H9 (cell line): ENCODE data around the gene APOL1. TPM values are rescaled to one million over a fixed set of nuclear protein-coding genes. Genes with fewer than 3 reads are reported as not detected.

Source experiments
- DNase-seq: peaks from one replicate; pipeline ENCODE4 v3.0.0-alpha.2; 2017
- H2AFZ ChIP-seq: one replicate; pipeline ENCODE4 v1.6.1; 2013; ENCODE audit warnings: mild to moderate bottlenecking, low read length, control low read depth, moderate library complexity
- H2AK5ac ChIP-seq: 2 replicates; pipeline ENCODE4 v1.6.1; 2013; ENCODE audit warnings: low read length, control low read depth, mixed read lengths; ENCODE audit not compliant: insufficient read length
- H2BK120ac ChIP-seq: one replicate; pipeline ENCODE4 v1.6.1; 2013; ENCODE audit warnings: low read depth, mild to moderate bottlenecking, low read length, control low read depth, inconsistent platforms; ENCODE audit not compliant: poor library complexity, severe bottlenecking
- H2BK12ac ChIP-seq: 2 replicates; pipeline ENCODE4 v1.6.1; 2013; ENCODE audit warnings: low read length, control low read depth, mixed read lengths, low read depth; ENCODE audit not compliant: insufficient read length
- H2BK15ac ChIP-seq: 2 replicates; pipeline ENCODE4 v1.6.1; 2013; ENCODE audit warnings: low read depth, low read length, control low read depth
- H2BK20ac ChIP-seq: one replicate; pipeline ENCODE4 v1.6.1; 2013; ENCODE audit warnings: low read depth, mild to moderate bottlenecking, low read length, control low read depth, inconsistent platforms; ENCODE audit not compliant: poor library complexity, severe bottlenecking
- H2BK5ac ChIP-seq: 2 replicates; pipeline ENCODE4 v1.6.1; 2013; ENCODE audit warnings: low read length, control low read depth, mixed read lengths; ENCODE audit not compliant: insufficient read length
- H3K14ac ChIP-seq: 2 replicates; pipeline ENCODE4 v1.6.1; 2013; ENCODE audit warnings: low read length, control low read depth; ENCODE audit not compliant: insufficient read depth
- H3K18ac ChIP-seq: 2 replicates; pipeline ENCODE4 v1.6.1; 2013; ENCODE audit warnings: low read depth, mild to moderate bottlenecking, mixed read lengths, low read length, control low read depth; ENCODE audit not compliant: insufficient read length
- H3K23ac ChIP-seq: 2 replicates; pipeline ENCODE4 v1.6.1; 2013; ENCODE audit warnings: low read length, control low read depth, mixed read lengths, low read depth; ENCODE audit not compliant: insufficient read length
- H3K23me2 ChIP-seq: 2 replicates; pipeline ENCODE4 v1.6.1; 2013; ENCODE audit warnings: low read depth, mild to moderate bottlenecking, mixed read lengths, low read length, control low read depth; ENCODE audit not compliant: insufficient read length, poor library complexity, severe bottlenecking
- H3K27ac ChIP-seq: 2 replicates; pipeline ENCODE4 v1.5.1; 2013; ENCODE audit warnings: low read length, control low read depth, mixed read lengths, low read depth; ENCODE audit not compliant: insufficient read length
- H3K27me3 ChIP-seq: 2 replicates; pipeline ENCODE4 v1.6.1; 2013; ENCODE audit warnings: low read length, control low read depth, inconsistent platforms; ENCODE audit not compliant: insufficient read depth
- H3K4ac ChIP-seq: 2 replicates; pipeline ENCODE4 v1.6.1; 2013; ENCODE audit warnings: low read depth, mild to moderate bottlenecking, control low read depth, inconsistent platforms, low read length, moderate library complexity
- H3K4me1 ChIP-seq: 2 replicates; pipeline ENCODE4 v1.6.1; 2013; ENCODE audit warnings: low read length, control low read depth, inconsistent platforms; ENCODE audit not compliant: insufficient read depth
- H3K4me2 ChIP-seq: 2 replicates; pipeline ENCODE4 v1.6.1; 2013; ENCODE audit warnings: low read length, control low read depth, mixed read lengths; ENCODE audit not compliant: insufficient read length, insufficient read depth
- H3K56ac ChIP-seq: 2 replicates; pipeline ENCODE4 v1.6.1; 2013; ENCODE audit warnings: low read depth, mild to moderate bottlenecking, mixed read lengths, low read length, control low read depth; ENCODE audit not compliant: insufficient read length
- H3K79me1 ChIP-seq: 2 replicates; pipeline ENCODE4 v1.6.1; 2013; ENCODE audit warnings: low read depth, mild to moderate bottlenecking, moderate library complexity, low read length, control low read depth, inconsistent platforms; ENCODE audit not compliant: insufficient read depth, poor library complexity, severe bottlenecking
- H3K79me2 ChIP-seq: 2 replicates; pipeline ENCODE4 v1.6.1; 2013; ENCODE audit warnings: low read length, control low read depth, inconsistent platforms; ENCODE audit not compliant: insufficient read depth
- H3K9ac ChIP-seq: 2 replicates; pipeline ENCODE4 v1.6.1; 2013; ENCODE audit warnings: low read length, control low read depth, mixed read lengths; ENCODE audit not compliant: insufficient read length; ENCODE audit errors: extremely low read depth
- H3K9me3 ChIP-seq: one replicate; pipeline ENCODE4 v1.6.1; 2013; ENCODE audit warnings: low read depth, low read length, inconsistent platforms; ENCODE audit not compliant: control insufficient read depth
- H3T11ph ChIP-seq: one replicate; pipeline ENCODE4 v1.6.1; 2013; ENCODE audit warnings: mild to moderate bottlenecking, low read length, control low read depth, inconsistent platforms
- H4K20me1 ChIP-seq: one replicate; pipeline ENCODE4 v1.6.1; 2013; ENCODE audit not compliant: control insufficient read depth, insufficient read length, insufficient read depth
- H4K5ac ChIP-seq: 2 replicates; pipeline ENCODE4 v1.6.1; 2013; ENCODE audit warnings: low read depth, mild to moderate bottlenecking, mixed read lengths, low read length, control low read depth; ENCODE audit not compliant: insufficient read length
- H4K8ac ChIP-seq: replicated peaks from 2 replicates; pipeline ENCODE4 v1.6.1; 2013; ENCODE audit warnings: low read length, control low read depth, mixed read lengths, low read depth; ENCODE audit not compliant: insufficient read length
- H4K91ac ChIP-seq: 2 replicates; pipeline ENCODE4 v1.6.1; 2013; ENCODE audit warnings: low read depth, mild to moderate bottlenecking, moderate library complexity, mixed read lengths, low read length, control low read depth; ENCODE audit not compliant: insufficient read length
- H3K27ac Mint-ChIP-seq, 3 experiments: 2 replicates in 2 of 3; 3 replicates in 1 of 3; pipeline ENCODE4 v1.8.0; 2020 to 2021; ENCODE audit warnings: mixed read lengths in 3 of 3, mild to moderate bottlenecking in 1 of 3, moderate library complexity in 1 of 3
- H3K27me3 Mint-ChIP-seq: 2 replicates; pipeline ENCODE4 v1.8.0; 2021; ENCODE audit warnings: low read depth, mild to moderate bottlenecking, moderate library complexity, mixed read lengths
- H3K36me3 Mint-ChIP-seq, 3 experiments: 2 replicates in 2 of 3; 3 replicates in 1 of 3; pipeline ENCODE4 v1.8.0; 2020 to 2021; ENCODE audit warnings: low read depth in 3 of 3, mixed read lengths in 3 of 3; ENCODE audit not compliant: insufficient read depth in 1 of 3
- H3K4me1 Mint-ChIP-seq, 2 experiments: 2 replicates each; pipeline ENCODE4 v1.8.0; 2020; ENCODE audit warnings: mixed read lengths in 2 of 2
- H3K4me3 Mint-ChIP-seq, 2 experiments: 2 replicates in 1 of 2; 3 replicates in 1 of 2; pipeline ENCODE4 v1.8.0; 2020 to 2021; ENCODE audit warnings: mild to moderate bottlenecking in 2 of 2, mixed read lengths in 2 of 2, moderate library complexity in 1 of 2
- H3K9me3 Mint-ChIP-seq, 2 experiments: 2 replicates in 1 of 2; 3 replicates in 1 of 2; pipeline ENCODE4 v1.8.0; 2020; ENCODE audit warnings: mild to moderate bottlenecking in 2 of 2, mixed read lengths in 2 of 2, moderate library complexity in 1 of 2
- CTCF ChIP-seq: fragments of 200-600 bp; sonication (generic); conservative IDR thresholded peaks from 3 replicates; pipeline ENCODE4 v1.8.0; 2021; ENCODE audit warnings: antibody characterized with exemption, mild to moderate bottlenecking
- WGBS: extraction: QIAGEN DNeasy Blood & Tissue Kit; methylation state at CpG from one replicate; pipeline ENCODE4 v1.1.7; 2013; ENCODE audit warnings: missing lambda C conversion rate, low lambda C conversion rate, mixed read lengths; ENCODE audit not compliant: insufficient read length; ENCODE audit errors: extremely low coverage; 5-methylcytosine and 5-hydroxymethylcytosine counted together
- total RNA-seq: library from RNA; stranded (reverse); gene quantifications from 2 replicates; pipeline ENCODE4 v1.2.1, GENCODE V29; 2021

The APOL1 gene
- total RNA-seq, 1 experiment from 2014 or later, result not detected

GRCh38 chr22:36299295-36299694 lies 46.4 kb downstream of the APOL1 start:
- Histone ChIP-seq H4K8ac (no peak overlapping the region), H3K23ac (no peak overlapping the region), H4K20me1 (no peaks in the 10 kb centered on the region), H2BK5ac (no peak overlapping the region), H3K4me2 (no peak overlapping the region), H3K9me3 (no peaks in the 10 kb centered on the region), H3K23me2 (no peaks in the 10 kb centered on the region), H3K27me3 (no peaks in the 10 kb centered on the region), H3K79me1 (no peaks in the 10 kb centered on the region), H2BK120ac (no peak overlapping the region), H2BK20ac (no peak overlapping the region), H3T11ph (no peak overlapping the region), H2BK15ac (no peak overlapping the region), H3K79me2 (no peaks in the 10 kb centered on the region), H2AFZ (no peak overlapping the region), H3K56ac (no peak overlapping the region), H4K5ac (no peak overlapping the region), H3K18ac (no peak overlapping the region), H2BK12ac (no peak overlapping the region), H3K4me1 (no peaks in the 10 kb centered on the region), H4K91ac (no peak overlapping the region), H3K9ac (no peak overlapping the region), H3K14ac (no peak overlapping the region), H3K27ac (no peak overlapping the region), H3K4ac (no peak overlapping the region), H2AK5ac (no peak overlapping the region)
- no CpG with 5 or more reads among the region's 14 CpGs for WGBS
- Mint-ChIP-seq H3K27me3 (no peaks in the 10 kb centered on the region; the same call in 1 of the 2 replicates), H3K36me3 (peaks cover 65 to 97% (median 90%) of the 10 kb centered on the region in 3 experiments), H3K4me1 (0 out of 4 replicates have a peak, but pooled peaks cover 0 to 3% of the 10 kb centered on the region in 2 experiments), H3K27ac (peak overlapping the region in 1 of 3 experiments; percentile 44; a peak in 1 of 7 replicates), H3K9me3 (peaks cover 0 to 2% of the 10 kb centered on the region in 2 experiments; a peak in 1 of 5 replicates), H3K4me3 (no peak overlapping the region)
- TF ChIP-seq CTCF, result no peak
- DNase-seq, result no peak
